DND-41 (cell line): Measurements from ENCODE around the gene TTLL10.
A peak's percentile ranks its signal among the peaks of the same experiment; 100 is the strongest.

Source experiments
- ATAC-seq: fragments of 200-7000 bp; cut with Tn5 transposase; 3 replicates; pipeline ENCODE4 v1.9.1; 2021; ENCODE audit warnings: low read depth; ENCODE audit not compliant: insufficient read depth
- DNase-seq: peaks from one replicate; pipeline ENCODE4 v3.0.0-alpha.2; 2020
- H2AFZ ChIP-seq: 2 replicates; pipeline ENCODE4 v1.6.0; 2012; ENCODE audit warnings: low read depth, low read length
- H3K27ac ChIP-seq: 2 replicates; pipeline ENCODE4 v1.5.1; 2012; ENCODE audit warnings: low read length, inconsistent platforms
- H3K27me3 ChIP-seq: fragments of 200-600 bp; sonication (generic); 2 replicates; pipeline ENCODE4 v1.6.0; 2012; ENCODE audit warnings: low read length, mild to moderate bottlenecking, inconsistent platforms; ENCODE audit not compliant: insufficient read depth, poor library complexity
- H3K36me3 ChIP-seq: 2 replicates; pipeline ENCODE4 v1.5.1; 2012; ENCODE audit warnings: low read length, inconsistent platforms; ENCODE audit not compliant: insufficient read depth
- H3K4me1 ChIP-seq: 2 replicates; pipeline ENCODE4 v1.5.1; 2012; ENCODE audit warnings: mild to moderate bottlenecking, low read length; ENCODE audit not compliant: insufficient read depth
- H3K4me2 ChIP-seq: 2 replicates; pipeline ENCODE4 v1.6.0; 2012; ENCODE audit warnings: mild to moderate bottlenecking, moderate library complexity, low read length, inconsistent platforms; ENCODE audit not compliant: insufficient read depth
- H3K4me3 ChIP-seq, 2 experiments: fragments of 200-600 bp in 1 of 2; shearing (Covaris generic) in 1 of 2; 2 replicates each; pipeline ENCODE4 v1.5.1; 2012 to 2016; ENCODE audit warnings: inconsistent platforms in 2 of 2, low read length in 2 of 2, mild to moderate bottlenecking in 2 of 2, low read depth in 1 of 2, moderate library complexity in 1 of 2
- H3K79me2 ChIP-seq: 2 replicates; pipeline ENCODE4 v1.6.0; 2012; ENCODE audit warnings: low read length, inconsistent platforms; ENCODE audit not compliant: insufficient read depth
- H3K9ac ChIP-seq: 2 replicates; pipeline ENCODE4 v1.6.0; 2012; ENCODE audit warnings: low read depth, mild to moderate bottlenecking, inconsistent platforms, low read length, moderate library complexity
- H3K9me3 ChIP-seq: 2 replicates; pipeline ENCODE4 v1.5.1; 2012; ENCODE audit warnings: low read length, moderate library complexity, mild to moderate bottlenecking, inconsistent platforms; ENCODE audit not compliant: insufficient read depth, severe bottlenecking
- H4K20me1 ChIP-seq: 2 replicates; pipeline ENCODE4 v1.6.0; 2012; ENCODE audit warnings: low read length; ENCODE audit not compliant: insufficient read depth
- EZH2 ChIP-seq: IDR thresholded peaks from 3 replicates; pipeline ENCODE4 v1.6.1; 2012; ENCODE audit warnings: borderline replicate concordance, low read depth, mild to moderate bottlenecking, moderate library complexity, low read length, inconsistent platforms; ENCODE audit not compliant: severe bottlenecking
- TF ChIP-seq, protein P1 (sequence below): IDR thresholded peaks from 2 replicates; pipeline ENCODE4 v1.5.1; 2012; ENCODE audit warnings: borderline replicate concordance, low read length, moderate library complexity, mild to moderate bottlenecking; ENCODE audit not compliant: poor library complexity, severe bottlenecking; ENCODE audit errors: extremely low read depth

The TTLL10 gene

DNA sequence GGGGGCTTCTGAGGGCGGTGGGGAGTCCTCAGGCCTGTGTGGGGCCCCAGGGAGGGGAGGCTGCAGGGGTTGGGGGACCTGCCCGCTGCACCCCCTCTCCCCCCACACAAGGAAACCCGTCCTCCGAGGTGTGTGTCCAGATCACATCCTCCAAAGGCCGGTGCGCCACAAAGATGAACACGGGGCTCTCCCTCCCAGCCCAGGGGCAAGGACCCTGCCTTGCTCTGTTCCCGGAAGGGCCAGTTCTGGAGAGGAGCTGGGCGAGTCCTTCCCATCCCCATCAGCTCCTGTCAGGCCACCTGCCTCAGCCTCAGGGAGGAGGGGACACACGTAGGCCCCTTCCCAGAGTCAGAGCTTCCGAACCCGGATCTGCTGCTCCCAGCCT is 2.5 kb upstream of the TTLL10 start:
- ATAC-seq (no peak), DNase-seq (no peak)
- no peak overlapping the region for H3K27ac ChIP-seq
- no peak for TF ChIP-seq EZH2
- TF ChIP-seq, protein P1, sequence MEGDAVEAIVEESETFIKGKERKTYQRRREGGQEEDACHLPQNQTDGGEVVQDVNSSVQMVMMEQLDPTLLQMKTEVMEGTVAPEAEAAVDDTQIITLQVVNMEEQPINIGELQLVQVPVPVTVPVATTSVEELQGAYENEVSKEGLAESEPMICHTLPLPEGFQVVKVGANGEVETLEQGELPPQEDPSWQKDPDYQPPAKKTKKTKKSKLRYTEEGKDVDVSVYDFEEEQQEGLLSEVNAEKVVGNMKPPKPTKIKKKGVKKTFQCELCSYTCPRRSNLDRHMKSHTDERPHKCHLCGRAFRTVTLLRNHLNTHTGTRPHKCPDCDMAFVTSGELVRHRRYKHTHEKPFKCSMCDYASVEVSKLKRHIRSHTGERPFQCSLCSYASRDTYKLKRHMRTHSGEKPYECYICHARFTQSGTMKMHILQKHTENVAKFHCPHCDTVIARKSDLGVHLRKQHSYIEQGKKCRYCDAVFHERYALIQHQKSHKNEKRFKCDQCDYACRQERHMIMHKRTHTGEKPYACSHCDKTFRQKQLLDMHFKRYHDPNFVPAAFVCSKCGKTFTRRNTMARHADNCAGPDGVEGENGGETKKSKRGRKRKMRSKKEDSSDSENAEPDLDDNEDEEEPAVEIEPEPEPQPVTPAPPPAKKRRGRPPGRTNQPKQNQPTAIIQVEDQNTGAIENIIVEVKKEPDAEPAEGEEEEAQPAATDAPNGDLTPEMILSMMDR, result no peak
- no peak overlapping the region for H3K9ac ChIP-seq
- no peak overlapping the region for H2AFZ ChIP-seq
- H3K79me2 ChIP-seq, result no peaks in the 10 kb centered on the region
- H3K9me3 ChIP-seq, result no peaks in the 10 kb centered on the region
- peaks cover 5% of the 10 kb centered on the region for H3K27me3 ChIP-seq
- H3K36me3 ChIP-seq, result no peaks in the 10 kb centered on the region
- no peak overlapping the region for H3K4me3 ChIP-seq
- no peaks in the 10 kb centered on the region for H3K4me1 ChIP-seq
- H3K4me2 ChIP-seq, result no peak overlapping the region
- H4K20me1 ChIP-seq, result peaks cover 4% of the 10 kb centered on the region; the same call in 1 of the 2 replicates

DNA sequence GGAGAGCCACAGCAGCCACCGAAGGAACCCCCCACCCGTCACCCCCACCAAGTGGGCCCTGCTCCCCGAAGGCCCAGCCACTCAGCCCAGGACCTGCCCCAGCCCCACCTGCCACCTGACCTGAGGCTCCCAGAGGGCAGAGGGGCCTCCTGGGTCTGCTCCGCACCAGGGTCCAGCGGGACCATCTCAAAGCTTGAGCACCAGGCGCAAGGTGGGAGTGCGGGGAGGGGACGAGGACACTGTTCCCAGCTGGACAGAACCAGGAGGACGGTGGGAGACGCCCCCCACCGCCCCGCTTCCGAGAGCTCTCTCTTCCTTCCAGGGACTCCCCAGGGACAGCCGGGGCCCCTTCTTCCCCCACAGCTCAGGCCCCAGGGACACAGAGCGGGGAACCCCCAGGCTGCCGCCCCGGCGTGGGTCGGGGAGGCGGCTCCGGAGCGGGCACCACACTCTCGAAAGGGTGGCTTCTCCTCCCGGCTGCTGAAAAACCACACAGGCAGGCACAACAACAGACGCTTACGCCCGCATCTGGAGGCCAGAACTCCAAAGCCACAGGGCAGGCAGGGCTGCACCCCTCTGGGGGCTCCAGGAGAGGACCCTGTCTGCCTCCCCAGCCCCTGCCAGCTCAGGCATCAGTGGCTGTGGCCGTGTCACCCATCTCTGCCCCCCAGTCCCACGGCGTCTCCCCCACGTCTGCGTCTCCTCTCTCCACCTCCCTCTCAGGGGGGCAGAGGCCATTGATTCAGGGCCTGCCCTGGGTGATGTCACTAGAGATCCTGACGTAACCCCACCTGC is 1.9 kb upstream of the TTLL10 start:
- peak; percentile 18 for DNase-seq
- 0 out of 3 replicates have a peak, but pooled peaks have one; percentile 14 for ATAC-seq
- Histone ChIP-seq H3K36me3 (no peaks in the 10 kb centered on the region), H3K9me3 (no peaks in the 10 kb centered on the region), H2AFZ (no peak overlapping the region), H3K27ac (no peak overlapping the region), H3K4me2 (no peak overlapping the region), H3K4me3 (no peak overlapping the region), H3K79me2 (no peaks in the 10 kb centered on the region), H4K20me1 (peaks cover 4% of the 10 kb centered on the region; the same call in 1 of the 2 replicates), H3K4me1 (no peaks in the 10 kb centered on the region), H3K27me3 (peaks cover 5% of the 10 kb centered on the region), H3K9ac (no peak overlapping the region)
- TF ChIP-seq, protein P1, result no peak
- no peak for TF ChIP-seq EZH2

DNA sequence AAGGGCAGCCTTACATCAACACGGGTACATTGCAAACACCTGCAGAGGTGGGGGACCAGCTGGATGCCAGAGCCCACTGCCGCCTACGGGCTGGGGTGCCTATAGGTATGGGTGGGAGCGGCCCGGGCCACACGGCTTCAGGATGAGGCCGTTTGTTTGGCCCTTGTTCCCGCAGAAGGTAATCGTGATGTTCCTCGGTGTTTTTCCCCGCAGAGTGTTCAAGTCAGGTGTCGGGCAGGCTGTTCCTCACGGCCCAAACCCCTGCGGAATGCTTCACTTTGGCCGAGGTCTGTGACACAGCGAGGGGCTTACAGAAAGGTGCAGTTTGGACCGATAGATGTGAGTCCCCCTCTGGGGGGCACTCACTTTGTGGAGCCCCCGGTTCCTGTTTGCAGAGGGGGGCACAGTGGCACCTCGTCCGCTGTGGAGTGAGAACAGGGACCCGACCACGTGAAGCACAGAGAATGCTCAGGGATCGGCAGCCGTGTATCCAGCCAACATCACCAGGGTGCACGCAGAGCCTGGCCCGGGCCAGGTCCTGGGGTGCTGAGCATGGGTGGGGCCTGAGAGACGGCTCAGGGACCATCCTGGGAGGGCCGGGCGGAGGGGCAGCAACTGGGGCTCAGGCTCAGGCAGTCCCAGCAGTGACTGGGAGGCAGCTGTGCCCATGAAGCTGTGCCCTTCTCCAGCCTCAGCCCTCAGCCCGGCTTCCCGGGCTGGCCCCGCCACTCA is 453 bp upstream of the TTLL10 start:
- DNase-seq (no peak), ATAC-seq (no peak)
- H4K20me1 ChIP-seq, result peaks cover 4% of the 10 kb centered on the region; the same call in 1 of the 2 replicates
- H3K27me3 ChIP-seq, result peaks cover 5% of the 10 kb centered on the region
- H3K79me2 ChIP-seq, result no peaks in the 10 kb centered on the region
- TF ChIP-seq, protein P1, result no peak
- no peak for TF ChIP-seq EZH2
- H3K4me2 ChIP-seq, result no peak overlapping the region
- no peak overlapping the region for H3K27ac ChIP-seq
- no peaks in the 10 kb centered on the region for H3K36me3 ChIP-seq
- no peaks in the 10 kb centered on the region for H3K4me1 ChIP-seq
- H3K9ac ChIP-seq, result no peak overlapping the region
- no peak overlapping the region for H2AFZ ChIP-seq
- H3K4me3 ChIP-seq, result no peak overlapping the region
- no peaks in the 10 kb centered on the region for H3K9me3 ChIP-seq
